Sigmoid colon (tissue), 7 donors: ENCODE results near the gene SYT11. TPM values are rescaled to one million over a fixed set of nuclear protein-coding genes. Genes with fewer than 3 reads are reported as not detected.

Source experiments
- DNase-seq: peaks from one replicate; pipeline ENCODE4 v3.0.0-alpha.2; 2019
- H3K27ac ChIP-seq, 4 donors: fragments of 200-600 bp; sonication (generic); one replicate each; pipeline ENCODE4 v1.5.1; 2016 to 2019; ENCODE audit warnings: mild to moderate bottlenecking in 1 of 4
- H3K27me3 ChIP-seq, 3 donors: fragments of 200-600 bp; sonication (generic); one replicate each; pipeline ENCODE4 v1.5.1; 2019; ENCODE audit warnings: mild to moderate bottlenecking in 1 of 3
- H3K36me3 ChIP-seq, 4 donors: fragments of 200-600 bp; sonication (generic); one replicate each; pipeline ENCODE4 v1.5.1; 2016 to 2019
- H3K4me1 ChIP-seq, 4 donors: fragments of 200-600 bp; sonication (generic); one replicate each; pipeline ENCODE4 v1.5.1; 2017 to 2019
- H3K4me3 ChIP-seq, 4 donors: fragments of 200-600 bp; sonication (generic); one replicate each; pipeline ENCODE4 v1.5.1; 2017 to 2019; ENCODE audit warnings: mild to moderate bottlenecking in 2 of 4, moderate library complexity in 1 of 4
- H3K9me3 ChIP-seq, 4 donors: fragments of 200-600 bp in 3 of 4; sonication (generic) in 3 of 4; one replicate each; pipeline versions ENCODE4 v1.5.1 to v1.6.1; 2013 to 2019
- EP300 ChIP-seq, 4 donors: sonication (generic); formaldehyde crosslinking; IDR thresholded peaks; one replicate each; pipeline ENCODE4 v1.6.1; 2017; ENCODE audit warnings: antibody characterized with exemption in 4 of 4
- POLR2A ChIP-seq, 2 donors: fragments of 450-650 bp; IDR thresholded peaks; one replicate each; pipeline ENCODE4 v1.6.1; 2016; ENCODE audit warnings: antibody characterized with exemption in 2 of 2, mild to moderate bottlenecking in 2 of 2, moderate library complexity in 2 of 2
- POLR2AphosphoS5 ChIP-seq, 4 donors: sonication (generic); formaldehyde crosslinking; IDR thresholded peaks; one replicate each; pipeline ENCODE4 v1.6.1; 2017; ENCODE audit warnings: antibody characterized with exemption in 4 of 4
- WGBS, 2 donors: extraction: QIAGEN DNeasy Blood & Tissue Kit; methylation state at CpG; one replicate each; pipeline ENCODE4 v1.1.7; 2013; 5-methylcytosine and 5-hydroxymethylcytosine counted together
- intact Hi-C: fragments of 100-400 bp; cut with DNase I; formaldehyde crosslinking; loops from one replicate; pipeline ENCODE4 v1.15.1; 2023
- polyA plus RNA-seq, 3 donors: library from polyadenylated mRNA; stranded (reverse); fragments of 200-250 nt; gene quantifications; one replicate each; pipeline ENCODE4 v1.2.3, GENCODE V29; 2013
- total RNA-seq, 4 donors: library from RNA; depleted of rRNA; stranded (reverse); fragments of >200 nt; gene quantifications; one replicate each; pipeline ENCODE4 v1.1.0, GENCODE V29; 2016
- TF ChIP-seq, protein P1 (sequence below), 4 experiments: fragments of 450-650 bp in 3 of 4; fragments of 200-600 bp in 1 of 4; IDR thresholded peaks; one replicate each; pipeline ENCODE4 v1.5.1; 2016 to 2019; ENCODE audit warnings: antibody characterized with exemption in 4 of 4, mild to moderate bottlenecking in 3 of 4, moderate library complexity in 2 of 4
- donor health status: healthy with polysubstance abuse.
- donor health status: Bipolar disorder and iron deficiency.
- donor health status: healthy.

The SYT11 gene
- total and polyA plus RNA-seq, 7 donors, result under 0.01 to 29.1 (median 14.0) TPM

DNA sequence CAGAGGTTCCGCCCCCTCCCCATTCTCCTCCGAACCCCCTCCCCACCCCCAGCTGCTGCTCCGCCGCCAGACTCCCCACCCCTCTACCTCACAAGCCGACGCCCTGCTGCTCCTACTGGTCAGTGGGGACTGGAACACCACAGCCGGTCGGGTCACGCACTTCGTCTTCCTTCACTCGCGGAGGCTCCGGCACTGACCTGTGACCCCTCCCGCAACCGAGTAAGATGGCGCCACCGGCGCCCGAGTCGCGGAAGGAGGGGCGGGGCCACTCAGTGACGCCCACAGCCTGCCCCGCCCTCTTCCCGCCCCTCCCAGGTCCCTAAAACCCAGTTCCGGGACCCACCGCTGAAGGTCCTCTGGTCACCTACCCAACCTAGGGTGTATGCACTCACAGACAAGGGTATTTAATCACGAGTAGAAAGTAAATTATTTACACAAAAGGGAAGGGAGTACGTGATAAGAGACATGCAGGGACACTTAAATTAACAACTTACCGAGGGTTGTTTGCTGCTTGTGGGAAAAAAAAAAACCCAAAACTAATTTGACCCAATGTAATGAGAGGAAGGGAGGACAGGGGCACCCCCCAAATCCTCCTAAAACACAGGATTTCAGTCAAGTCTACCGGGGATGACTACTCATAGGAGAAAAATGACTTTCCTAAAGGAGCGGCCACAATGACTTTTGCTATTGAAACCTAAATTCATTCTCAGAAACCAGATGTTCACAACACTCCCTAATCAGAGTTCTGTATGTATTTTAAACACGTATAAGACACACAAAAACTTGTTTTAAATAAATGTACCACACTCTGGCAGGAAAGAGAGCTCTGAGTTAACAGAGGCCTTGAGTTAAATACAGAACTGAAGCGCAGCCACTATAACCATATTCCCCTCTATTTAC is 52.0 kb downstream of the SYT11 start, which contains the start of gene RIT1:
Gene RIT1, minus strand, starts transcription at position 194 of the 900 bp plus-strand sequence. CDS start 588 bp downstream, outside the sequence.
- Histone ChIP-seq H3K4me3 (peak within 1 kb of the TSS; percentile 67 to 88 (median 79)), H3K27me3 (no peaks in the 10 kb centered on the region), H3K4me1 (peaks cover 0 to 22% (median 18%) of the 10 kb centered on the region in 4 donors), H3K9me3 (no peaks in the 10 kb centered on the region), H3K27ac (peak within 1 kb of the TSS; percentile 91 to 96 (median 92)), H3K36me3 (peaks cover 25 to 72% (median 44%) of the 10 kb centered on the region in 4 donors)
- DNase-seq, result peak; percentile 95
- TF ChIP-seq POLR2A (IDR thresholded peaks at IDR 0.05), result peak; percentile 36 to 50
- TF ChIP-seq, protein P1, sequence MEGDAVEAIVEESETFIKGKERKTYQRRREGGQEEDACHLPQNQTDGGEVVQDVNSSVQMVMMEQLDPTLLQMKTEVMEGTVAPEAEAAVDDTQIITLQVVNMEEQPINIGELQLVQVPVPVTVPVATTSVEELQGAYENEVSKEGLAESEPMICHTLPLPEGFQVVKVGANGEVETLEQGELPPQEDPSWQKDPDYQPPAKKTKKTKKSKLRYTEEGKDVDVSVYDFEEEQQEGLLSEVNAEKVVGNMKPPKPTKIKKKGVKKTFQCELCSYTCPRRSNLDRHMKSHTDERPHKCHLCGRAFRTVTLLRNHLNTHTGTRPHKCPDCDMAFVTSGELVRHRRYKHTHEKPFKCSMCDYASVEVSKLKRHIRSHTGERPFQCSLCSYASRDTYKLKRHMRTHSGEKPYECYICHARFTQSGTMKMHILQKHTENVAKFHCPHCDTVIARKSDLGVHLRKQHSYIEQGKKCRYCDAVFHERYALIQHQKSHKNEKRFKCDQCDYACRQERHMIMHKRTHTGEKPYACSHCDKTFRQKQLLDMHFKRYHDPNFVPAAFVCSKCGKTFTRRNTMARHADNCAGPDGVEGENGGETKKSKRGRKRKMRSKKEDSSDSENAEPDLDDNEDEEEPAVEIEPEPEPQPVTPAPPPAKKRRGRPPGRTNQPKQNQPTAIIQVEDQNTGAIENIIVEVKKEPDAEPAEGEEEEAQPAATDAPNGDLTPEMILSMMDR (IDR thresholded peaks at IDR 0.05), result peak in 3 of 4 experiments; percentile 18 to 31 (median 18)
- TF ChIP-seq EP300 (IDR thresholded peaks at IDR 0.05), result no peak
- peak; percentile 87 to 92 (median 88) for TF ChIP-seq POLR2AphosphoS5 (IDR thresholded peaks at IDR 0.05)
- WGBS, 2 donors, result 5 to 6% methylated on average over 34 of the region's 34 CpGs
- intact Hi-C loops, result loop anchor here (2.0 kb wide), 2 partner anchors 23 to 55 kb away; partner anchors contain the start of genes GON4L and KHDC4

DNA sequence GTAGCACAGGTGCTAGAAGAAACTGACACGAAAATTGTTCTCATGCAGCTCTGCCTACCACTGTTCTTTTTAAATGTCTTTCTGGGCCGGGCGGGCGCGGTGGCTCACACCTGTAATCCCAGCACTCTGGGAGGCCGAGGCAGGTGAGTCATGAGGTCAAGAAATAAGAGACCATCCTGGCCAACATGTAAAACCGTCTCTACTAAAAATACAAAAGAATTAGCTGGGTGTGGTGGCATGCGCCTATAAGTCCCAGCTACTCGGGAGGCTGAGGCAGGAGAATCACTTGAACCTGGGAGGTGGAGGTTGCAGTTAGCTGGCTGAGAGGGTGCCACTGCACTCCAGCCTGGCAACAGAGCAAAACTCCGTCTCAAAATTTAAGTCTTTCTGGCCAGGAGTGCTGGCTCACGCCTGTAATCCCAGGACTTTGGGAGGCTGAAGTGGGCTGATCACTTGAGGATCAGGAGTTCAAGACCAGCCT is 52.7 kb downstream of the SYT11 start:
- Histone ChIP-seq H3K36me3 (peaks cover 32 to 73% (median 49%) of the 10 kb centered on the region in 4 donors), H3K4me3 (no peak overlapping the region)

DNA sequence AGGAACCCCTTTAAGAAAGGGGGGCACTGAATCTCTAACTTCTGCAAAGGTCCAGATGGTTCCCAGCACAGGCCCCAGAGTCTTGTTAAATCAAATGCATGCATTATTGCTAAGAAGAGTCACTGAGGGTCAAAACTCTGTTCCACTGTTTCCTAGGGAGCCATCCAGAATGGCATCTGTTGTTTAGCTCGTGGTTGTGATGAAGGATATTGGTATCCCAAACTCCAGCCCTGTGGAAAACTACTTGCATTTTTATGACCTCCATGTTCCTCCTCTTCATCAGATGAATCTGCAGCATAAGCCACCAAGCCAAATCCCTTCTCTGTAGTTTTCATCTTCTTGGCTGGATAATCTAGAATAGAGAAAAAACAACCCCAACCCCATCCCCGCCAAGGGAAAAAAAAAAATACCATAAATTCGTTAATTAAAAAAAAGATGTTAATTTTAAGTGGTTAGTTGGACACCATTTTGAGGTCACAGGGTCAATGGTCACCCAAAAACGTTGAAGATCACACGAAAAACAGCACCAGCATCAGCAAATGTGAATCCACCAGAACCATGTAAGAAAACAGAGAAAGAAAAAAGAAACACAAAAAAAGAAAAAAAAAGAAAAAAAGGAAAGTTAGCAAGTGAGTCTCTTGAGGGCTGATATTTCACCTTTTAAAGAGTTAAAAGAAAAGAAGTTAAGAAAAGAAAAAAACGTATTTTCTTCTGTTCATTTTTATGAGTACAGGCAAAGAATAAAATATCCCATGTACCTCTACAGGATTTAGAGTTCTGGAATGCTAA is 54.8 kb downstream of the SYT11 start:
- WGBS, 2 donors, result 63 to 81% methylated on average over 6 of the region's 6 CpGs
- DNase-seq, result no peak
- peaks cover 43 to 75% (median 56%) of the 10 kb centered on the region in 4 donors for H3K36me3 ChIP-seq
- H3K27ac ChIP-seq, result peak overlapping the region in 1 of 4 donors; percentile 59
- H3K27me3 ChIP-seq, result no peaks in the 10 kb centered on the region
- H3K9me3 ChIP-seq, result no peaks in the 10 kb centered on the region
- intact Hi-C loops, result no loop called here
- H3K4me3 ChIP-seq, result no peak overlapping the region
- H3K4me1 ChIP-seq, result peaks cover 0 to 20% (median 17%) of the 10 kb centered on the region in 4 donors
- TF ChIP-seq POLR2A (IDR thresholded peaks at IDR 0.05) (no peak), POLR2AphosphoS5 (IDR thresholded peaks at IDR 0.05) (no peak), EP300 (IDR thresholded peaks at IDR 0.05) (no peak)
- TF ChIP-seq, protein P1 (IDR thresholded peaks at IDR 0.05), result no peak

More for the DNA sequence above, 52.7 kb downstream of the SYT11 start:
- WGBS, 2 donors, result 67 to 82% methylated on average over 11 of the region's 11 CpGs
- H3K9me3 ChIP-seq, result no peaks in the 10 kb centered on the region
- intact Hi-C loops, result no loop called here
- H3K4me1 ChIP-seq, result peaks cover 0 to 22% (median 18%) of the 10 kb centered on the region in 4 donors
- no peak for DNase-seq
- peak overlapping the region; percentile 91 to 96 (median 92) for H3K27ac ChIP-seq
- no peak for TF ChIP-seq POLR2A (IDR thresholded peaks at IDR 0.05)
- TF ChIP-seq, protein P1 (IDR thresholded peaks at IDR 0.05), result no peak
- no peak for TF ChIP-seq EP300 (IDR thresholded peaks at IDR 0.05)
- TF ChIP-seq POLR2AphosphoS5 (IDR thresholded peaks at IDR 0.05), result no peak
- no peaks in the 10 kb centered on the region for H3K27me3 ChIP-seq

DNA sequence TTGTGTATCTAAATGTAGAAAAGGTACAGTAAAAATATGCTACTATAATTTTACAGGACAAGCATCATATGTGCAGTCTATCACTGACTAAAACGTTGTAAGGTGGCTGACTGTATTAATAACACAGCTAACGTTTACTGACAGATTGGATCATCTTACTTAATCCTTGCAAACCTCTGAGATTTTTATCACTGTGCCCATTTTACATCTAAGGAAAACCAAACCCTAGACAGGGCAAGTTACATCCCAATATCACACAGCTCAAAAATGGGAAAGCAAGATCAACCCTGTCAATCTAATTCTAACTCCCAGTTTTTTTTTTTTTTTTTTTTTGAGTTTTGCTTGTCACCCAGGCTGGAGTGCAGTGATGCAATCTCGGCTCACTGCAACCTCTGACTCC is 59.3 kb downstream of the SYT11 start:
- no peaks in the 10 kb centered on the region for H3K27me3 ChIP-seq
- H3K4me1 ChIP-seq, result no peaks in the 10 kb centered on the region
- intact Hi-C loops, result no loop called here
- DNase-seq, result no peak
- H3K4me3 ChIP-seq, result no peak overlapping the region
- H3K9me3 ChIP-seq, result no peaks in the 10 kb centered on the region
- TF ChIP-seq POLR2AphosphoS5 (IDR thresholded peaks at IDR 0.05) (no peak), POLR2A (IDR thresholded peaks at IDR 0.05) (no peak), EP300 (IDR thresholded peaks at IDR 0.05) (no peak)
- TF ChIP-seq, protein P1 (IDR thresholded peaks at IDR 0.05), result no peak
- H3K27ac ChIP-seq, result no peak overlapping the region
- H3K36me3 ChIP-seq, result peaks cover 58 to 100% (median 89%) of the 10 kb centered on the region in 4 donors
- 67 to 82% methylated on average over 3 of the region's 3 CpGs for WGBS, 2 donors
